BLaER1 treated with 17β-estradiol and CSF1 and Interleukin-3, amounts not matched to agents 10 nM and 100 nM (cell line): Measurements from ENCODE around the gene SMAD2.

Experiments used
- H3K27ac ChIP-seq, 11 experiments: shearing (Covaris generic); formaldehyde crosslinking; 2 replicates each; pipeline ENCODE4 v1.8.1; 2022
- H3K27me3 ChIP-seq, 11 experiments: shearing (Covaris generic); formaldehyde crosslinking; 2 replicates each; pipeline ENCODE4 v1.8.1; 2022
- H3K36me3 ChIP-seq, 11 experiments: shearing (Covaris generic); formaldehyde crosslinking; 2 replicates each; pipeline ENCODE4 v1.8.1; 2022
- H3K4me1 ChIP-seq, 10 experiments: shearing (Covaris generic); formaldehyde crosslinking; 2 replicates each; pipeline ENCODE4 v1.8.1; 2022
- H3K4me2 ChIP-seq, 11 experiments: shearing (Covaris generic); formaldehyde crosslinking; 2 replicates each; pipeline ENCODE4 v1.8.1; 2022
- H3K4me3 ChIP-seq, 10 experiments: shearing (Covaris generic); formaldehyde crosslinking; 2 replicates each; pipeline ENCODE4 v1.8.1; 2022
- H3K9ac ChIP-seq, 11 experiments: shearing (Covaris generic); formaldehyde crosslinking; 2 replicates each; pipeline ENCODE4 v1.8.1; 2022
- H3K9me3 ChIP-seq, 11 experiments: shearing (Covaris generic); formaldehyde crosslinking; replicated peaks in 1 of 11; 2 replicates each; pipeline ENCODE4 v1.8.1; 2022
- H4K20me1 ChIP-seq, 11 experiments: shearing (Covaris generic); formaldehyde crosslinking; 2 replicates each; pipeline ENCODE4 v1.8.1; 2022
- Cebpa-rat ChIP-seq, 11 experiments: shearing (Covaris generic); IDR thresholded peaks; 2 replicates each; pipeline ENCODE4 v1.8.1; 2022

The SMAD2 gene

GRCh38 chr18:47795434-47795814 lies 135.0 kb downstream of the SMAD2 start:
- no peak overlapping the region for H3K27ac ChIP-seq
- peaks cover 4 to 21% (median 14%) of the 10 kb centered on the region in 10 experiments; a peak in 18 of 20 replicates for H3K4me1 ChIP-seq
- H4K20me1 ChIP-seq = no peaks in the 10 kb centered on the region; a peak in 1 of 22 replicates
- no peaks in the 10 kb centered on the region for H3K9me3 ChIP-seq
- H3K9ac ChIP-seq = no peak overlapping the region
- TF ChIP-seq Cebpa-rat (IDR thresholded peaks at IDR 0.05) = no peak
- no peaks in the 10 kb centered on the region for H3K27me3 ChIP-seq
- H3K4me3 ChIP-seq = no peak overlapping the region
- no peaks in the 10 kb centered on the region for H3K36me3 ChIP-seq
- peak overlapping the region in 4 of 11 experiments; percentile 2 to 31 (median 12); a peak in 4 of 22 replicates for H3K4me2 ChIP-seq

- Histone ChIP-seq H3K27me3 (no peaks in the 10 kb centered on the region), H4K20me1 (no peaks in the 10 kb centered on the region; a peak in 1 of 22 replicates)
- TF ChIP-seq Cebpa-rat (IDR thresholded peaks at IDR 0.05) = no peak
Observed at GRCh38 chr18:47794725-47795433, 135.6 kb downstream of the SMAD2 start.

GRCh38 chr18:47793609-47794008 lies 136.8 kb downstream of the SMAD2 start:
- no peaks in the 10 kb centered on the region; a peak in 1 of 22 replicates for H4K20me1 ChIP-seq
- no peak overlapping the region for H3K9ac ChIP-seq
- H3K4me3 ChIP-seq = no peak overlapping the region
- no peaks in the 10 kb centered on the region for H3K9me3 ChIP-seq
- H3K36me3 ChIP-seq = no peaks in the 10 kb centered on the region
- no peak overlapping the region for H3K27ac ChIP-seq
- no peak for TF ChIP-seq Cebpa-rat (IDR thresholded peaks at IDR 0.05)
- no peaks in the 10 kb centered on the region for H3K27me3 ChIP-seq
- H3K4me2 ChIP-seq = no peak overlapping the region
- H3K4me1 ChIP-seq = peaks cover 0 to 26% (median 8%) of the 10 kb centered on the region in 10 experiments; a peak in 14 of 20 replicates

More at GRCh38 chr18:47794725-47795433, 135.6 kb downstream of the SMAD2 start:
- no peak overlapping the region for H3K4me3 ChIP-seq
- peak overlapping the region in 3 of 11 experiments; percentile 2 to 22 (median 3); a peak in 1 of 22 replicates for H3K4me2 ChIP-seq
- H3K36me3 ChIP-seq = no peaks in the 10 kb centered on the region
- H3K4me1 ChIP-seq = peaks cover 4 to 23% (median 15%) of the 10 kb centered on the region in 10 experiments; a peak in 18 of 20 replicates
- H3K9me3 ChIP-seq = no peaks in the 10 kb centered on the region
- no peak overlapping the region for H3K9ac ChIP-seq
- H3K27ac ChIP-seq = no peak overlapping the region

- Histone ChIP-seq H3K9ac (no peak overlapping the region), H3K9me3 (peaks cover 0 to 11% (median 3%) of the 10 kb centered on the region in 11 experiments; a peak in 13 of 22 replicates), H3K4me2 (no peak overlapping the region; a peak in 1 of 22 replicates), H3K27me3 (no peaks in the 10 kb centered on the region), H3K27ac (no peak overlapping the region), H3K4me1 (peaks cover 0 to 29% (median 6%) of the 10 kb centered on the region in 10 experiments; a peak in 7 of 20 replicates), H3K36me3 (no peaks in the 10 kb centered on the region), H4K20me1 (no peaks in the 10 kb centered on the region; a peak in 1 of 22 replicates), H3K4me3 (no peak overlapping the region)
- no peak for TF ChIP-seq Cebpa-rat (IDR thresholded peaks at IDR 0.05)
Observed at GRCh38 chr18:47791461-47791985, 138.9 kb downstream of the SMAD2 start.

- no peaks in the 10 kb centered on the region for H3K27me3 ChIP-seq
- no peak for TF ChIP-seq Cebpa-rat (IDR thresholded peaks at IDR 0.05)
- no peaks in the 10 kb centered on the region for H3K36me3 ChIP-seq
- no peak overlapping the region for H3K27ac ChIP-seq
- no peak overlapping the region for H3K9ac ChIP-seq
- no peak overlapping the region for H3K4me3 ChIP-seq
- H3K4me2 ChIP-seq = peak overlapping the region in 3 of 11 experiments; percentile 24 to 76 (median 57); a peak in 5 of 22 replicates
- H4K20me1 ChIP-seq = no peaks in the 10 kb centered on the region
- peaks cover 3 to 26% (median 16%) of the 10 kb centered on the region in 11 experiments for H3K9me3 ChIP-seq
- H3K4me1 ChIP-seq = peaks cover 0 to 29% (median under 1%) of the 10 kb centered on the region in 10 experiments; a peak in 5 of 20 replicates
Observed at GRCh38 chr18:47790036-47790435, 140.4 kb downstream of the SMAD2 start.

- H4K20me1 ChIP-seq = no peaks in the 10 kb centered on the region
- no peak for TF ChIP-seq Cebpa-rat (IDR thresholded peaks at IDR 0.05)
Observed at GRCh38 chr18:47788621-47789020, 141.8 kb downstream of the SMAD2 start.

GRCh38 chr18:47781561-47781960 lies 148.9 kb downstream of the SMAD2 start:
- Histone ChIP-seq H3K4me1 (peaks cover 0 to 13% (median 10%) of the 10 kb centered on the region in 10 experiments; a peak in 16 of 20 replicates), H3K4me2 (no peak overlapping the region), H3K27ac (no peak overlapping the region), H3K9me3 (peaks cover 21 to 53% (median 32%) of the 10 kb centered on the region in 11 experiments), H3K36me3 (no peaks in the 10 kb centered on the region), H4K20me1 (no peaks in the 10 kb centered on the region), H3K9ac (no peak overlapping the region), H3K4me3 (no peak overlapping the region), H3K27me3 (no peaks in the 10 kb centered on the region)
- no peak for TF ChIP-seq Cebpa-rat (IDR thresholded peaks at IDR 0.05)

More at GRCh38 chr18:47788621-47789020, 141.8 kb downstream of the SMAD2 start:
- Histone ChIP-seq H3K4me1 (peaks cover 0 to 29% (median 0%) of the 10 kb centered on the region in 10 experiments; a peak in 5 of 20 replicates), H3K9me3 (peaks cover 18 to 40% (median 31%) of the 10 kb centered on the region in 11 experiments), H3K36me3 (no peaks in the 10 kb centered on the region), H3K27ac (no peak overlapping the region), H3K27me3 (no peaks in the 10 kb centered on the region), H3K4me3 (no peak overlapping the region), H3K4me2 (peak overlapping the region in 2 of 11 experiments; percentile 57 to 76; a peak in 4 of 22 replicates), H3K9ac (no peak overlapping the region)

GRCh38 chr18:47780011-47780725 lies 150.3 kb downstream of the SMAD2 start:
- no peak overlapping the region for H3K4me2 ChIP-seq
- H3K4me3 ChIP-seq = no peak overlapping the region
- H3K9ac ChIP-seq = no peak overlapping the region
- H3K36me3 ChIP-seq = no peaks in the 10 kb centered on the region
- TF ChIP-seq Cebpa-rat (IDR thresholded peaks at IDR 0.05) = no peak
- H3K9me3 ChIP-seq = peaks cover 18 to 39% (median 19%) of the 10 kb centered on the region in 11 experiments
- H4K20me1 ChIP-seq = no peaks in the 10 kb centered on the region
- H3K4me1 ChIP-seq = peaks cover 0 to 13% (median 10%) of the 10 kb centered on the region in 10 experiments; a peak in 16 of 20 replicates
- no peak overlapping the region for H3K27ac ChIP-seq
- peaks cover 0 to 10% (median 0%) of the 10 kb centered on the region in 11 experiments; a peak in 3 of 22 replicates for H3K27me3 ChIP-seq

- Histone ChIP-seq H3K9ac (no peak overlapping the region), H3K9me3 (peaks cover 10 to 31% (median 11%) of the 10 kb centered on the region in 11 experiments; a peak in 21 of 22 replicates), H3K36me3 (no peaks in the 10 kb centered on the region), H3K4me1 (peaks cover 0 to 13% (median 10%) of the 10 kb centered on the region in 10 experiments; a peak in 16 of 20 replicates), H4K20me1 (no peaks in the 10 kb centered on the region), H3K27me3 (peaks cover 0 to 14% (median 0%) of the 10 kb centered on the region in 11 experiments; a peak in 4 of 22 replicates), H3K4me3 (no peak overlapping the region), H3K27ac (no peak overlapping the region), H3K4me2 (no peak overlapping the region)
- no peak for TF ChIP-seq Cebpa-rat (IDR thresholded peaks at IDR 0.05)
Observed at GRCh38 chr18:47779381-47779780, 151.1 kb downstream of the SMAD2 start.
